ENCODE data around the gene SELENOM.

DNA sequence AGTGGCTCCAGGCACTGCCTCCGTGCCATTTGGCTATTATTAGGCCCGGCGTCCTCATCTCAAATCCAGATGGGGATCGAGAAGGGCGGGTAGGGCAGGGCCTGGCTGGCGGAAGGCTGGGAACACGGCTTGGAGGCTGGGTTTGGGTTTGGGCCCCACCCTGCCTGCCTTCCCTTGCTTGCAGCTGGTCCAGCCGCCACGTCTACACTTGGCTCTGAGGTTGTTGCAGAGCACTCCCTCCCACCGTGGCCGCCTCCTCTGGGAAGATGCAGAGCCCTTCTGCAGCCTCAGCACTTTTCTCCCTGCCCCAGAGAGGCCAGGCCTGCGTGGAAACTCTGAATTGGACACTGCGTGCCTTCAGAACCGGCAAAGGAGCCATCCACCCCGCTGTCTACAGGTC is 31.4 kb downstream of the SELENOM start:
- no peak for TF ChIP-seq CTCF (IDR thresholded peaks at IDR 0.05)
- TF ChIP-seq POLR2A (IDR thresholded peaks at IDR 0.05), result no peak
